Stimulated activated effector memory CD8-positive, alpha-beta T cell treated with anti-CD3 and anti-CD28 coated beads, Interleukin-12 subunit alpha, Interleukin-12 subunit beta, amount 100 ng/mL, for 72 hours (primary cell): ENCODE results near the gene RPL21.
A peak's percentile ranks its signal among the peaks of the same experiment; 100 is the strongest.

Source experiments
- ATAC-seq: fragments of 150-1000 bp; cut with Tn5 transposase; 2 replicates; pipeline ENCODE4 v1.10.0; 2021
- DNase-seq, 2 donors: peaks; one replicate each; pipeline ENCODE4 v3.0.0; 2021 to 2022; ENCODE audit warnings: low spot score in 2 of 2
- H3K27ac Mint-ChIP-seq: one replicate; pipeline ENCODE4 v1.8.0; 2022; ENCODE audit warnings: mild to moderate bottlenecking, mixed read lengths
- H3K36me3 Mint-ChIP-seq: one replicate; pipeline ENCODE4 v1.8.0; 2022; ENCODE audit warnings: mild to moderate bottlenecking, mixed read lengths
- H3K4me1 Mint-ChIP-seq: one replicate; pipeline ENCODE4 v1.8.0; 2022; ENCODE audit warnings: mixed read lengths
- H3K4me3 Mint-ChIP-seq: one replicate; pipeline ENCODE4 v1.8.0; 2022; ENCODE audit warnings: mild to moderate bottlenecking, mixed read lengths
- H3K9me3 Mint-ChIP-seq: one replicate; pipeline ENCODE4 v1.8.0; 2022; ENCODE audit warnings: mixed read lengths

The RPL21 gene

GRCh38 chr13:27236478-27236877 lies 14.9 kb upstream of the RPL21 start:
- Mint-ChIP-seq H3K4me3 (no peak overlapping the region), H3K9me3 (peaks cover 3% of the 10 kb centered on the region), H3K4me1 (no peaks in the 10 kb centered on the region), H3K27ac (no peak overlapping the region), H3K36me3 (no peaks in the 10 kb centered on the region)
- no peak for ATAC-seq
- DNase-seq, result no peak

- peaks cover 7% of the 10 kb centered on the region for H3K4me1 Mint-ChIP-seq
- no peaks in the 10 kb centered on the region for H3K36me3 Mint-ChIP-seq
- DNase-seq (no peak), ATAC-seq (no peak)
- H3K27ac Mint-ChIP-seq, result no peak overlapping the region
- no peaks in the 10 kb centered on the region for H3K9me3 Mint-ChIP-seq
- H3K4me3 Mint-ChIP-seq, result no peak overlapping the region
Observed at GRCh38 chr13:27242702-27243101, 8.7 kb upstream of the RPL21 start.

GRCh38 chr13:27245610-27246009 lies 5.7 kb upstream of the RPL21 start:
- H3K9me3 Mint-ChIP-seq, result no peaks in the 10 kb centered on the region
- H3K27ac Mint-ChIP-seq, result peak overlapping the region; percentile 23
- DNase-seq (no peak), ATAC-seq (no peak)
- H3K36me3 Mint-ChIP-seq, result no peaks in the 10 kb centered on the region
- H3K4me1 Mint-ChIP-seq, result peaks cover 13% of the 10 kb centered on the region
- no peak overlapping the region for H3K4me3 Mint-ChIP-seq

- H3K4me3 Mint-ChIP-seq, result peak overlapping the region; percentile 90
- peaks cover 50% of the 10 kb centered on the region for H3K36me3 Mint-ChIP-seq
- H3K9me3 Mint-ChIP-seq, result no peaks in the 10 kb centered on the region
- peak overlapping the region; percentile 99 for H3K27ac Mint-ChIP-seq
- no peak for DNase-seq
- peaks cover 42% of the 10 kb centered on the region for H3K4me1 Mint-ChIP-seq
- no peak for ATAC-seq
Observed at GRCh38 chr13:27250833-27251165, 559 bp upstream of the RPL21 start.

- peak overlapping the region; percentile 90 for H3K4me3 Mint-ChIP-seq
- peaks cover 37% of the 10 kb centered on the region for H3K4me1 Mint-ChIP-seq
- no peak for ATAC-seq
- H3K27ac Mint-ChIP-seq, result peak overlapping the region; percentile 99
- no peak for DNase-seq
- no peaks in the 10 kb centered on the region for H3K9me3 Mint-ChIP-seq
- H3K36me3 Mint-ChIP-seq, result peaks cover 67% of the 10 kb centered on the region
Observed at GRCh38 chr13:27252467-27252866, 1.1 kb downstream of the RPL21 start.

GRCh38 chr13:27257233-27257568 lies 5.8 kb downstream of the RPL21 start:
- no peak overlapping the region for H3K4me3 Mint-ChIP-seq
- no peaks in the 10 kb centered on the region for H3K9me3 Mint-ChIP-seq
- ATAC-seq (no peak), DNase-seq (no peak)
- H3K27ac Mint-ChIP-seq, result peak overlapping the region; percentile 73
- peaks cover 62% of the 10 kb centered on the region for H3K4me1 Mint-ChIP-seq
- peaks cover 91% of the 10 kb centered on the region for H3K36me3 Mint-ChIP-seq

GRCh38 chr13:27257648-27258253 lies 6.4 kb downstream of the RPL21 start:
- peak overlapping the region; percentile 73 for H3K27ac Mint-ChIP-seq
- DNase-seq, result no peak
- no peaks in the 10 kb centered on the region for H3K9me3 Mint-ChIP-seq
- H3K4me1 Mint-ChIP-seq, result peaks cover 64% of the 10 kb centered on the region
- no peak overlapping the region for H3K4me3 Mint-ChIP-seq
- no peak for ATAC-seq
- peaks cover 91% of the 10 kb centered on the region for H3K36me3 Mint-ChIP-seq

GRCh38 chr13:27258637-27259386 lies 7.5 kb downstream of the RPL21 start:
- Mint-ChIP-seq H3K27ac (peak overlapping the region; percentile 73), H3K4me1 (peaks cover 57% of the 10 kb centered on the region), H3K4me3 (peak overlapping the region; percentile 18), H3K9me3 (no peaks in the 10 kb centered on the region), H3K36me3 (peaks cover 82% of the 10 kb centered on the region)
- DNase-seq (no peak), ATAC-seq (peak; percentile 76)

- no peaks in the 10 kb centered on the region for H3K9me3 Mint-ChIP-seq
- ATAC-seq (no peak), DNase-seq (no peak)
- no peak overlapping the region for H3K4me3 Mint-ChIP-seq
- H3K4me1 Mint-ChIP-seq, result peaks cover 47% of the 10 kb centered on the region
- H3K27ac Mint-ChIP-seq, result peak overlapping the region; percentile 73
- peaks cover 72% of the 10 kb centered on the region for H3K36me3 Mint-ChIP-seq
Observed at GRCh38 chr13:27259831-27260230, 8.5 kb downstream of the RPL21 start.

GRCh38 chr13:27261396-27261795 lies 10.0 kb downstream of the RPL21 start:
- ATAC-seq (no peak), DNase-seq (no peak)
- Mint-ChIP-seq H3K9me3 (no peaks in the 10 kb centered on the region), H3K36me3 (peaks cover 56% of the 10 kb centered on the region), H3K4me1 (peaks cover 44% of the 10 kb centered on the region), H3K4me3 (no peak overlapping the region), H3K27ac (peak overlapping the region; percentile 75)

- Mint-ChIP-seq H3K36me3 (peaks cover 36% of the 10 kb centered on the region), H3K27ac (no peak overlapping the region), H3K4me3 (no peak overlapping the region), H3K9me3 (no peaks in the 10 kb centered on the region), H3K4me1 (peaks cover 34% of the 10 kb centered on the region)
- no peak for DNase-seq
- no peak for ATAC-seq
Observed at GRCh38 chr13:27263438-27263837, 12.1 kb downstream of the RPL21 start.

GRCh38 chr13:27264181-27264580 lies 12.8 kb downstream of the RPL21 start:
- H3K4me3 Mint-ChIP-seq, result no peak overlapping the region
- no peaks in the 10 kb centered on the region for H3K9me3 Mint-ChIP-seq
- DNase-seq (no peak), ATAC-seq (peak; percentile 56)
- peaks cover 28% of the 10 kb centered on the region for H3K36me3 Mint-ChIP-seq
- H3K4me1 Mint-ChIP-seq, result peaks cover 27% of the 10 kb centered on the region
- no peak overlapping the region for H3K27ac Mint-ChIP-seq

GRCh38 chr13:27264648-27265047 lies 13.3 kb downstream of the RPL21 start:
- H3K36me3 Mint-ChIP-seq, result peaks cover 24% of the 10 kb centered on the region
- no peak overlapping the region for H3K27ac Mint-ChIP-seq
- peaks cover 22% of the 10 kb centered on the region for H3K4me1 Mint-ChIP-seq
- H3K9me3 Mint-ChIP-seq, result no peaks in the 10 kb centered on the region
- no peak for ATAC-seq
- H3K4me3 Mint-ChIP-seq, result no peak overlapping the region
- DNase-seq, result no peak

- Mint-ChIP-seq H3K36me3 (peaks cover 10% of the 10 kb centered on the region), H3K9me3 (no peaks in the 10 kb centered on the region), H3K4me1 (peaks cover 22% of the 10 kb centered on the region), H3K27ac (no peak overlapping the region), H3K4me3 (no peak overlapping the region)
- no peak for DNase-seq
- ATAC-seq, result no peak
Observed at GRCh38 chr13:27266917-27267316, 15.6 kb downstream of the RPL21 start.

GRCh38 chr13:27267596-27267995 lies 16.2 kb downstream of the RPL21 start:
- Mint-ChIP-seq H3K27ac (no peak overlapping the region), H3K9me3 (no peaks in the 10 kb centered on the region), H3K4me1 (peaks cover 18% of the 10 kb centered on the region), H3K36me3 (peaks cover 3% of the 10 kb centered on the region), H3K4me3 (no peak overlapping the region)
- DNase-seq, result no peak
- ATAC-seq, result no peak

GRCh38 chr13:27269114-27269665 lies 17.8 kb downstream of the RPL21 start:
- no peak for ATAC-seq
- H3K27ac Mint-ChIP-seq, result no peak overlapping the region
- no peak for DNase-seq
- H3K4me1 Mint-ChIP-seq, result peaks cover 14% of the 10 kb centered on the region
- no peaks in the 10 kb centered on the region for H3K36me3 Mint-ChIP-seq
- peak overlapping the region; percentile 83 for H3K4me3 Mint-ChIP-seq
- no peaks in the 10 kb centered on the region for H3K9me3 Mint-ChIP-seq
